Neural progenitor cell (in vitro differentiated cells): ENCODE data around the gene RELA.

Experiments used
- EZH2 ChIP-seq: fragments of 200-600 bp; sonication (generic); IDR thresholded peaks from 2 replicates; pipeline ENCODE4 v1.6.1; 2017; ENCODE audit warnings: antibody characterized with exemption, mild to moderate bottlenecking, moderate library complexity
- TF ChIP-seq, protein P1 (sequence below): fragments of 200-600 bp; sonication (generic); IDR thresholded peaks from 2 replicates; pipeline ENCODE4 v1.5.1; 2017; ENCODE audit warnings: antibody characterized with exemption, mild to moderate bottlenecking

DNA sequence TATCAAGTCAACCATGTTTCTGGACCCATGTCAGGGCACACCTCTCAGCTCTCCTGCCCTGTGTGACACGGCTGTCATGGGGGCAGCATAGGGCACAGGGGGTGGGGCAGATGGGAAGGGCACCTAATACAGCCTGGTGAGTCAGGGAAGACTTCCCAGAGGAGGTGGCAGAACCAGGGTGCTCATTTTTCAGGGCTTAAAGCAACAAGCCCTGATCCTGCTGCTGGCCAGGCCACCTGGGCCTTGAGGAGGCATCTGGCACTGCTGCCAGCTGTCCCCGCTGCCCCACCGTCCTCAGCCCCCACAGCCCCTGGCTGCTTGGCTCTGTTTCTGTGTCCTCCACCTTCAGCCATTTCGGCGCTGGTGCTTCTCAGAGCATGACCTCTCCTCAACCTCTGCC, 53.1 kb downstream of the RELA start:
- TF ChIP-seq, protein P1, sequence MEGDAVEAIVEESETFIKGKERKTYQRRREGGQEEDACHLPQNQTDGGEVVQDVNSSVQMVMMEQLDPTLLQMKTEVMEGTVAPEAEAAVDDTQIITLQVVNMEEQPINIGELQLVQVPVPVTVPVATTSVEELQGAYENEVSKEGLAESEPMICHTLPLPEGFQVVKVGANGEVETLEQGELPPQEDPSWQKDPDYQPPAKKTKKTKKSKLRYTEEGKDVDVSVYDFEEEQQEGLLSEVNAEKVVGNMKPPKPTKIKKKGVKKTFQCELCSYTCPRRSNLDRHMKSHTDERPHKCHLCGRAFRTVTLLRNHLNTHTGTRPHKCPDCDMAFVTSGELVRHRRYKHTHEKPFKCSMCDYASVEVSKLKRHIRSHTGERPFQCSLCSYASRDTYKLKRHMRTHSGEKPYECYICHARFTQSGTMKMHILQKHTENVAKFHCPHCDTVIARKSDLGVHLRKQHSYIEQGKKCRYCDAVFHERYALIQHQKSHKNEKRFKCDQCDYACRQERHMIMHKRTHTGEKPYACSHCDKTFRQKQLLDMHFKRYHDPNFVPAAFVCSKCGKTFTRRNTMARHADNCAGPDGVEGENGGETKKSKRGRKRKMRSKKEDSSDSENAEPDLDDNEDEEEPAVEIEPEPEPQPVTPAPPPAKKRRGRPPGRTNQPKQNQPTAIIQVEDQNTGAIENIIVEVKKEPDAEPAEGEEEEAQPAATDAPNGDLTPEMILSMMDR, result no peak
- TF ChIP-seq EZH2, result no peak
